GM18526 (cell line): ENCODE results near the gene SOAT2.

ENCODE experiments used
- POLR2A ChIP-seq: IDR thresholded peaks from 3 replicates; pipeline ENCODE4 v1.6.1; 2011; ENCODE audit not compliant: insufficient read length; ENCODE audit errors: extremely low read depth

Gene SOAT2

GRCh38 chr12:53071591-53072551 is 31.4 kb upstream of the SOAT2 start:
- TF ChIP-seq POLR2A, result no peak

- no peak for TF ChIP-seq POLR2A
These were observed 29.4 kb upstream of the SOAT2 start for GRCh38 chr12:53073881-53074280.

GRCh38 chr12:53074283-53074998 is 28.8 kb upstream of the SOAT2 start:
- TF ChIP-seq POLR2A, result no peak

- no peak for TF ChIP-seq POLR2A
These were observed 28.3 kb upstream of the SOAT2 start for GRCh38 chr12:53074999-53075370.

- no peak for TF ChIP-seq POLR2A
These were observed 26.8 kb upstream of the SOAT2 start for GRCh38 chr12:53076461-53076860.

GRCh38 chr12:53077030-53077429 is 26.3 kb upstream of the SOAT2 start:
- no peak for TF ChIP-seq POLR2A

- TF ChIP-seq POLR2A, result no peak
These were observed 24.7 kb upstream of the SOAT2 start for GRCh38 chr12:53078425-53079225.

- peak; percentile 95 for TF ChIP-seq POLR2A
These were observed 23.8 kb upstream of the SOAT2 start, which contains the start of gene SPRYD3 for GRCh38 chr12:53079226-53080117. SPRYD3 (minus strand) TSS chr12:53079390; CDS start chr12:53079333, 57 bp downstream.

- TF ChIP-seq POLR2A, result no peak
These were observed 20.6 kb upstream of the SOAT2 start for GRCh38 chr12:53082637-53083175.

- no peak for TF ChIP-seq POLR2A
These were observed 16.9 kb upstream of the SOAT2 start for GRCh38 chr12:53086361-53086760.

GRCh38 chr12:53090105-53090504 is 13.2 kb upstream of the SOAT2 start:
- TF ChIP-seq POLR2A, result no peak

GRCh38 chr12:53090554-53090953 is 12.7 kb upstream of the SOAT2 start:
- no peak for TF ChIP-seq POLR2A

- no peak for TF ChIP-seq POLR2A
These were observed 11.5 kb upstream of the SOAT2 start for GRCh38 chr12:53091756-53092155.

- no peak for TF ChIP-seq POLR2A
These were observed 9.4 kb upstream of the SOAT2 start for GRCh38 chr12:53093777-53094393.
